GM12865 (cell line): Measurements from ENCODE around the gene SPINK7.
"Not testable (repeated sequence)": the region's sequence is repeated elsewhere in the genome, so short reads cannot be mapped to it uniquely, and the experiment has no call there.

ENCODE experiments used
- DNase-seq: peaks from one replicate; pipeline ENCODE4 v3.0.0; 2010; ENCODE audit warnings: low read depth
- H3K4me3 ChIP-seq: 2 replicates; pipeline ENCODE4 v1.5.1; 2011; ENCODE audit warnings: mild to moderate bottlenecking, low read depth, low read length, control low read depth
- CTCF ChIP-seq: IDR thresholded peaks from 2 replicates; pipeline ENCODE4 v1.5.1; 2011; ENCODE audit warnings: low read length, control low read depth, low read depth, inconsistent platforms; ENCODE audit not compliant: insufficient read depth; ENCODE audit errors: missing control alignments

SPINK7 gene

DNA sequence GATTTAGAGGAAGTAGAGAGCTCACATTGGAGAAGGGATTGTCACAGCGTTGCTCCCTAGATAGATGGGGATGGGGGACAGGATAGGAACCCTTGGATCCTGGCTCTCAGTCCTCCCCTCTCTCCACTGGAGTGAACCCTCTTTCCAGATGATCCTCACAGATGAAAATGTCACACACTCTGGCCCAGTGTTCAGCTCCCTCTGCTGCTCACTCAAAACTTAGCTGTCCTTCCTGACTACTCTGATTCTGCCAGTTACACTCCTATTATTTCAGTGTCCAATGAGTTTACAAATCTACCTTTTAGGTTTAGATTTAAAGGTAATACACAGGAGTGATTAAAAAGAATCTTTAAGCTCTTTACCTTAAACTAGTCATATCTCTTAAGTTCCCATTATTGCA, 5.8 kb upstream of the SPINK7 start:
- no peak overlapping the region for H3K4me3 ChIP-seq
- no peak for TF ChIP-seq CTCF
- DNase-seq = no peak

GRCh38 chr5:148309019-148309418, 3.2 kb upstream of the SPINK7 start:
- DNase-seq = no peak
- TF ChIP-seq CTCF = no peak
- no peak overlapping the region for H3K4me3 ChIP-seq

GRCh38 chr5:148309746-148310145, 2.5 kb upstream of the SPINK7 start:
- no peak overlapping the region for H3K4me3 ChIP-seq
- no peak for TF ChIP-seq CTCF
- DNase-seq = no peak

- no peak for TF ChIP-seq CTCF
- H3K4me3 ChIP-seq = no peak overlapping the region
- no peak for DNase-seq
These were observed 739 bp upstream of the SPINK7 start for GRCh38 chr5:148311484-148311883.

DNA sequence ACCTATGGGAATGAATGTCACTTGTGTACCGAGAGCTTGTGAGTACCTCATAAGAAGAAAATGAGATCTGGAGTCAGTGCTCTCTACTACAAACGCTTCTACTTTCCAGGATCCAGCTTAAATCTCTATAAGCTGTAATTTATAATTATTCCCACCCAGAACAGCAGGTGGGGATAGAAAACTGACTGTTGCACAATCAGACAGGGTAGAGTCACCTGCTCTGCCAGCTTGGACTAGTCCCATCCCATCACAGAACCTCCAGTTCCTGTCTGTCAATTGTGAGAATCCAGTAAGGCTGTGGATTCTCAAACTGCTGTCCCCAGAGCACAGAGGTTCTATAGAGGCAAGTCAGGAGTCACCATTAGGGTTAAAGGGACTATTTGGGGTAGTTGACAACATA, 2.0 kb downstream of the SPINK7 start:
- no peak overlapping the region for H3K4me3 ChIP-seq
- TF ChIP-seq CTCF = no peak
- DNase-seq = no peak

GRCh38 chr5:148314731-148315130, 2.5 kb downstream of the SPINK7 start:
- no peak for DNase-seq
- H3K4me3 ChIP-seq = no peak overlapping the region
- no peak for TF ChIP-seq CTCF

DNA sequence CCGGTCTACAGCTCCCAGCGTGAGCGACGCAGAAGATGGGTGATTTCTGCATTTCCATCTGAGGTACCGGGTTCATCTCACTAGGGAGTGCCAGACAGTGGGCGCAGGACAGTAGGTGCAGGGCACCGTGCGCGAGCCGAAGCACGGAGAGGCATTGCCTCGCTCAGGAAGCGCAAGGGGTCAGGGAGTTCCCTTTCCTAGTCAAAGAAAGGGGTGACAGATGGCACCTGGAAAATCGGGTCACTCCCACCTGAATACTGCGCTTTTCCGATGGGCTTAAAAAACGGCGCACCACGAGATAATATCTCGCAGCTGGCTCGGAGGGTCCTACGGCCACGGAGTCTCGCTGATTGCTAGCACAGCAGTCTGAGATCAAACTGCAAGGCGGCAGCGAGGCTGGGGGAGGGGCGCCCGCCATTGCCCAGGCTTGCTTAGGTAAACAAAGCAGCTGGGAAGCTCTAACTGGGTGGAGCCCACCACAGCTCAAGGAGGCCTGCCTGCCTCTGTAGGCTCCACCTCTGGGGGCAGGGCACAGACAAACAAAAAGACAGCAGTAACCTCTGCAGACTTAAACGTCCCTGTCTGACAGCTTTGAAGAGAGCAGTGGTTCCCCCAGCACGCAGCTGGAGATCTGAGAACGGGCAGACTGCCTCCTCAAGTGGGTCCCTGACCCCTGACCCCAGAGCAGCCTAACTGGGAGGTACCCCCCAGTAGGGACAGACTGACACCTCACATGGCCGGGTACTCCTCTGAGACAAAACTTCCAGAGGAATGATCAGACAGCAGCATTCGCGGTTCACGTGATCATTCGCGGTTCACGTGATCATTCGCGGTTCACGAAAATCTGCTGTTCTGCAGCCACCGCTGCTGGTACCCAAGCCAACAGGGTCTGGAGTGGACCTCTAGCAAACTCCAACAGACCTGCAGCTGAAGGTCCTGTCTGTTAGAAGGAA, 8.1 kb downstream of the SPINK7 start:
- DNase-seq, H3K4me3 ChIP-seq: not testable (repeated sequence)
